ENCODE data around the gene QPRT.

DNA sequence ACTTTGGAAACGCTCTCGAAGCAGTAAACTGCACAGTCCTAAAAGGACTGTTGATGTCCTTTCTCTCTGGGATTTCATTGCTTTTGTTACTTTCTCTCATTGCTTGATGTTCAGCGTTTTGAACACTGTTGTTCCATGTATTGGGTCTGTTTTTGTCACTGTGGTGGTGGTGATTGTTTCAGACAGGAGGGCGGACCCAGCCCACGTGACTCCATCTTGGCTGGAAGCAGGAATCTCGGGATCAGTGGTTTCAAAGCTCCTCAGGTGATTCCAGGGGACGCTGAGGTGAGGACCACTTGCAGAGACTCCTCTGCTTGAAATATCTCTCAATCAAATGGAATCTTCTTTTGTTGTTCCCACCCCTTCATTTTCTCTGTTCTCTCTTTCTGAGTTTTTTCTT, 48.5 kb downstream of the QPRT start:
- TF ChIP-seq, protein P1, sequence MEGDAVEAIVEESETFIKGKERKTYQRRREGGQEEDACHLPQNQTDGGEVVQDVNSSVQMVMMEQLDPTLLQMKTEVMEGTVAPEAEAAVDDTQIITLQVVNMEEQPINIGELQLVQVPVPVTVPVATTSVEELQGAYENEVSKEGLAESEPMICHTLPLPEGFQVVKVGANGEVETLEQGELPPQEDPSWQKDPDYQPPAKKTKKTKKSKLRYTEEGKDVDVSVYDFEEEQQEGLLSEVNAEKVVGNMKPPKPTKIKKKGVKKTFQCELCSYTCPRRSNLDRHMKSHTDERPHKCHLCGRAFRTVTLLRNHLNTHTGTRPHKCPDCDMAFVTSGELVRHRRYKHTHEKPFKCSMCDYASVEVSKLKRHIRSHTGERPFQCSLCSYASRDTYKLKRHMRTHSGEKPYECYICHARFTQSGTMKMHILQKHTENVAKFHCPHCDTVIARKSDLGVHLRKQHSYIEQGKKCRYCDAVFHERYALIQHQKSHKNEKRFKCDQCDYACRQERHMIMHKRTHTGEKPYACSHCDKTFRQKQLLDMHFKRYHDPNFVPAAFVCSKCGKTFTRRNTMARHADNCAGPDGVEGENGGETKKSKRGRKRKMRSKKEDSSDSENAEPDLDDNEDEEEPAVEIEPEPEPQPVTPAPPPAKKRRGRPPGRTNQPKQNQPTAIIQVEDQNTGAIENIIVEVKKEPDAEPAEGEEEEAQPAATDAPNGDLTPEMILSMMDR (conservative IDR thresholded peaks at IDR 0.05 in 1 of 2, IDR thresholded peaks at IDR 0.05 in 1 of 2; ENCODE audit: low read depth in 1 of 2, low read length in 2 of 2), result no peak
- TF ChIP-seq EZH2 (IDR thresholded peaks at IDR 0.05; ENCODE audit: low read length, missing control alignments), result no peak
